ENCODE measurements around the gene UGT1A4. TPM values are rescaled to one million over a fixed set of nuclear protein-coding genes. Genes with fewer than 3 reads are reported as not detected.
"Not testable (repeated sequence)": the region's sequence is repeated elsewhere in the genome, so short reads cannot be mapped to it uniquely, and the experiment has no call there.

UGT1A4 gene
- total RNA-seq, 1 donor from 2014 or later: not detected

DNA sequence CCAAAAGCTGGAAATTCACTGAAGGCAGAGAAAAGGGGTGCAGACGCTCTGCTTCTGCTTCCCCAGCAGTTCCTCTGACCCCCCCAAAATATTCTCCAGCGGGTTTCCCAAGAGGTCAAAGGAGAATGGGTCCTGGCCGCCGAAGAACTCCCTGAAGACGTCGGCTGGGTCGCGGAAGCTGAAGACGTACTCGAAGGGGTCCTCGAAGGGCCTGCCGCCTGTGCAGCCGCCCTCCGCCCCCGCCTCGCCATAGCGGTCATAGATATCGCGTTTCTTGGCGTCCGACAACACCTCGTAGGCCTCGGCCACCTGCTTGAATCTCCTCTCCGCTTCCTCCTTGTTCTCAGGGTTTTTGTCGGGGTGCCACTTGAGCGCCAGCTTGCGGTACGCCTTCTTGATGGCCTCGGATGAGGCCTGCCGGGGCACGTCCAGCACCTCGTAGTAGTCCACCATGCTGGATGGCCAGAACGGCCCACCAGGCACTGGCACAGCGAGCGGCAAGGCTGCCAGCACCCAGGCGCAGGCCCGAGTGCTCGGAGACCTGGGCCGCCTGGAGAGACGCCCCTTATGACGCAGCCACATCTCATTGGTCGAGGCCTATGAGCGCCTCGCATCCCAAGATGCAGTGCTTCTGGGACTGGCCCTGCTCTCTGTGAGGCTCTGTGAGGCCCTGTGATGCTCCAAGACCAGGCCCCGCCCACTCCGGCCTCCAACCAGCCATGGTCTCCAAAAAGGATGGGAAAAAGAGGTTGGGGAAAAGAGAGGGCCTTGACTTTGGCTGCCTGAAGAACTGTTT, 25.1 kb downstream of the UGT1A4 start:
- intact Hi-C loops (cut with DNase I): no loop called here
- DNase-seq (ENCODE audit: missing footprints): peak; percentile 58
- no peak for ATAC-seq

DNA sequence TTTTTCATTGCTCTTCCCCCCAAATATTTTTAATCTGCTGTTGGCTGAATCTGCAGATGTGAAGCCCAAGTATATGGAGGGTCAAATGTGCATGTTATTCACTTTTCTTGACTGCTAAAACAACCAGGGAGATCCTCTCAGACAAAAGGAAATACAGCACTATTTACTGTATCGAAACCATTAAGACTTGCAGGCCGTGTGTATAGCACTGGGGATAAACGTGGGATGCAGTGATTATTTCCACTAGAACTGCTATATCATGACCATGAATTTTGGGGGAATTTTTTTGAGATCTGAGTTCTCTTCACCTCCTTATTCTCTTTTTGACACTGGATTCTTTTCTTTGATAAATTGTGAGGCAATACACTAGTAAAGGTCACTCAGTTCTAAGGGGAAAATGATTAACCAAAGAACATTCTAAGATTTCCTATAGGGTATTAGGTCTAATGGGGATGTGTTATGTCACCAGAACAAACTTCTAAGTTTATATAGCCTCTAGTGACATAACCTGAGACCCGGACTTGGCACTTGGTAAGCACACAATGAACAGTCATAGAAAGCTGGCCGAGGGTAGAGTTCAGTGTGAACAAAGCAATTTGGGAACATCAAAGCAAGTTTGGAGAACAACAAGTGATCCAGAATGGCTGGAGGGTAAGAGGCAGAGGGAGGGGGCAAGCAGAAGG, 26.7 kb downstream of the UGT1A4 start:
- DNase-seq (ENCODE audit: missing footprints) (no peak), ATAC-seq (no peak)
- intact Hi-C loops (cut with DNase I): no loop called here

DNA sequence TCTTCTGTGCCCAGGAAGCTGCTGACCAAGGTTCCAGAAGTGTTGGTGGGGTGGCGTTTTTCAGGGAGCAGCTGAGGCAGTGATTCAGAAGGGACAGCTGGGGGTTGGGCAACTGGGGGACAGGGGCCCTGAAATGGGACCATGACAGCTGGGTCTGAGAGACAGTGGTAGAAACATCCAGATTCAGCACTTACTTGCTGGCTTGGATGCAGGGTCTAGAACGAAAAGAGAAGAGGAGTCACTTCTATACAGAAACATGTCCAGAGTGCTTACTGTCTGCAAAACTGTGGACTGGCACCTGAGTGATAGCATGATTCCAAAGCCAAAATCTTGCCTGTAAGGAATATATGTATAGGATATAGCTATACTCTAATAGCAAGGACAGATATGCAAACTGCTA, 27.3 kb downstream of the UGT1A4 start:
- intact Hi-C loops (cut with DNase I); DNase-seq (ENCODE audit: missing footprints); ATAC-seq: not testable (repeated sequence)

DNA sequence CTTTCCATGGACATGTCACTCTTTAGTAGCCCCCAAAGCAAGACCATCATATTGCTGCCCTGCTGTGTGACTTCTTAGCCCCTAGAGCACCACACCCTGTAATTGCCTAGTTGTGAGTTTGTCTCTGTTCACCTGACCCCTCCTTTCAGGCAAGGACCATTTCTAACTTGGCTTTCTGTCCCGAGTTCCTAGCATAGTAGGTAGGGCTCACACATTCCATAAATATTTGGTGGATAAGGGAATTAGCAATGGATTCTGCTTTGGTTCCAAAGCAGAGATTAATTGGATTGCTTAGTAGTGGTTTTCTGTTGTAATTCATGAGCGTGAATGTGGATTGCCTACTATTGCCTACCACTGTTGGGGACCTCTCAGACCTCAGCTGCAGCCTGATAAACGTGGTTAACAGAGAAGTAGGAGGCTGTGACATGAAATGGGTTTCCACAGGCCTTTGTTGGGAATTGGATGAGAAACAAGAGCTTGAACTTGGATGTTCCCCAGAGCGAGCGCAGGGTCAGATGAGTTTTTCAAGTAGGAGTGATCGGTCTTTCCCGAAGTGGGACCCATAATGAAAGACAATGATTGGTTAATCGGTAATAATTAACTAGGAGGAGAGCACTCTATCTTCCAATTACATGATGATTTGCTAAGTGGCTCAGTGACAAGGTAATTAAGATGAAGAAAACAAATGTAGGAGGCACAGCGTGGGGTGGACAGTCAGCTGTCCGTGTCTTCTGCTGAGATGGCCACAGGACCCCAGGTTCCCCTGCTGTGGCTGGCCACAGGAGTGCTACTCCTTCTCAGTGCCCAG, 28.1 kb downstream of the UGT1A4 start:
- DNase-seq (ENCODE audit: missing footprints): no peak
- intact Hi-C loops (cut with DNase I): no loop called here
- ATAC-seq: no peak

DNA sequence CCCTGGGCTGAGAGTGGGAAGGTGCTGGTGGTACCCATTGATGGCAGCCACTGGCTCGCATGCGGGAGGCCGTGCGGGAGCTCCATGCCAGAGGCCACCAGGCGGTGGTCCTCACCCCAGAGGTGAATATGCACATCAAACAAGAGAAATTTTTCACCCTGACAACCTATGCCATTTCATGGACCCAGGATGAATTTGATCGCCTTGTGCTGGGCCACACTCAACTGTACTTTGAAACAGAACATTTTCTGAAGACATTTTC, 28.7 kb downstream of the UGT1A4 start:
- no peak for ATAC-seq
- DNase-seq (ENCODE audit: missing footprints): no peak
- intact Hi-C loops (cut with DNase I): no loop called here

DNA sequence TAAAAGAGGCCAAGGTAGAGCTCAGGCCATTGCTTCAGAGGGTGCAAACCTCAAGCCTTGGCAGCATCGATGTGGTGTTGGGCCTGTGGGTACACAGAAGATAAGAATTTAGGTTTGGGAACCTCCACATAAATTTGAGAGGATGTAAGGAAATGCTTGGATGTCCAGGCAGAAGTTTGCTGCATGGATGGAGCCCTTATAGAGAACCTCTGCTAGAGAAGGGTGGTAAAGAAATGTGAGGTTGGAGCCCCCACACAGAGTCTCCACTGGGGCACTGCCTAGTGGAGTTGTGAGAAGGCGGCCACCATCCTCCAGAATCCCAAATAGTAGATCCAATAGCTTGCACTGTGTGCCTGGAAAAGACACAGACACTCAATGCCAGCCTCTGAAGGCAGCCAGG, 32.2 kb downstream of the UGT1A4 start:
- DNase-seq (ENCODE audit: missing footprints); ATAC-seq; intact Hi-C loops (cut with DNase I): not testable (repeated sequence)

DNA sequence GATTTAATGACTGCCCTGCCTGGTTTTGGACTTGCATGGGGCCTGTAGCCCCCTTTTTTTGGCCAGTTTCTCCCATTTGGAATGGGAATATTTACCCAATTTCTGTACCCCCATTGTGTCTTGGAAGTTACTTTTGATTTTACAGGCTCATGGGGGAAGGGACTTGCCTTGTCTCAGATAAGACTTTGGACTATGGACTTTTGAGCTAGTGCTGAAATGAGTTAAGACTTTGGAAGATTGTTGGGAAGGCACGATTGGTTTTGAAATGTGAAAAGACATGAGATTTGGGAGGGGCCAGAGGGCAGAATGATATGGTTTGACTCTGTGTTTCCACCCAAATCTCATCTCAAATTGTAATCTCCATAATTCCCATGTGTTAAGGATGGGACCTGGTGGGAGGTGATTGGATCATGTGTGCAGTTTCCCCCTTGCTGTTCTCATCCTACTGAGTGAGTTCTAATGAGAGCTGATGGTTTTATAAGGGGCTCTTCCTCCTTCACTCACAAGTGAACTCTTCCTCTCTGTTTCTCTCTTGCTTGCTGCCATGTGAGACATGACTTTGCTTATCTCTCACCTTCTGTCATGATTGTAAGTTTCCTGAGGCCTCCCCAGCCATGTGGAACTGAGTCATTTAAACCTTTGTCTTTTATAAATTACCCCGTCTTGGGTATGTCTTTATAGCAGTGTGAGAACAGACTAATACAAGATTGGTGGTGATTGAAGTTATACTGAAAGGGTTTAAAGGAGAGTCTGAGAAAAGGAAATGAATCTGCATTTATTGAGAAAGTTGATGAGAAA, 32.9 kb downstream of the UGT1A4 start:
- intact Hi-C loops (cut with DNase I); DNase-seq (ENCODE audit: missing footprints); ATAC-seq: not testable (repeated sequence)

DNA sequence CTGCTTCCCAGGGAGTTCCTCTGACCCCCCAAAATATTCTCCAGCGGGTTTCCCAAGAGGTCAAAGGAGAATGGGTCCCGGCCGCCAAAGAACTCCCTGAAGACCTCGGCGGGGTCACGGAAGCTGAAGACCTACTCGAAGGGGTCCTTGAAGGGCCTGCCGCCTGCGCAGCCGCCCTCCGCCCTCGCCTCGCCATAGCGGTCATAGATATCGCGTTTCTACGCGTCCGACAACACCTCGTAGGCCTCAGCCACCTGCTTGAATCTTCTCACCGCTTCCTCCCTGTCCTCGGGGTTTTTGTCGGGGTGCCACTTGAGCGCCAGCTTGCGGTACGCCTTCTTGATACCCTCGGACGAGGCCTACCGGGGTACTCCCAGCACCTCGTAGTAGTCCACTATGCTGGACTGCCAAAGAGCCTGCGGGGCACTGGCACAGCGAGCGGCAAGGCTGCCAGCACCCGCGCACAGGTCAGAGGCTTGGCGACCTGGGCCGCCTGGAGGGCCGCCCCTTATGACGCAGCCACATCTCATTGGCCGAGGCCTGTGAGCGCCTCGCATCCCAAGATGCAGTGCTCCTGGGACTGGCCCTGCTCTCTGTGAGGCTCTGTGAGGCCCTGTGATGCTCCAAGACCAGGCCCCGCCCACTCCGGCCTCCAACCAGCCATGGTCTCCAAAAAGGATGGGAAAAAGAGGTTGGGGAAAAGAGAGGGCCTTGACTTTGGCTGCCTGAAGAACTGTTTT, 36.5 kb downstream of the UGT1A4 start:
- intact Hi-C loops (cut with DNase I): no loop called here
- no peak for ATAC-seq

DNA sequence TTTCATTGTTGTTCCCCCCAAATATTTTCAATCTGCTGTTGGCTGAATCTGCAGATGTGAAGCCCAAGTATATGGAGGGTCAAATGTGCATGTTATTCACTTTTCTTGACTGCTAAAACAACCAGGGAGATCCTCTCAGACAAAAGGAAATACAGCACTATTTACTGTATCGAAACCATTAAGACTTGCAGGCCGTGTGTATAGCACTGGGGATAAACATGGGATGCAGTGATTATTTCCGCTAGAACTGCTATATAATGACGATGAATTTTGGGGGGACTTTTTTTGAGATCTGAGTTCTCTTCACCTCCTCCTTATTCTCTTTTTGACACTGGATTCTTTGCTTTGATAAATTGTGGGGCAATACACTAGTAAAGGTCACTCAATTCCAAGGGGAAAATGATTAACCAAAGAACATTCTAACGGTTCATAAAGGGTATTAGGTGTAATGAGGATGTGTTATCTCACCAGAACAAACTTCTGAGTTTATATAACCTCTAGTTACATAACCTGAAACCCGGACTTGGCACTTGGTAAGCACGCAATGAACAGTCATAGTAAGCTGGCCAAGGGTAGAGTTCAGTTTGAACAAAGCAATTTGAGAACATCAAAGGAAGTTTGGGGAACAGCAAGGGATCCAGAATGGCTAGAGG, 38.0 kb downstream of the UGT1A4 start:
- DNase-seq (ENCODE audit: missing footprints) (no peak), ATAC-seq (no peak)
- intact Hi-C loops (cut with DNase I): no loop called here

More for the DNA sequence above, 36.5 kb downstream of the UGT1A4 start:
- no peak for DNase-seq (ENCODE audit: missing footprints)

DNA sequence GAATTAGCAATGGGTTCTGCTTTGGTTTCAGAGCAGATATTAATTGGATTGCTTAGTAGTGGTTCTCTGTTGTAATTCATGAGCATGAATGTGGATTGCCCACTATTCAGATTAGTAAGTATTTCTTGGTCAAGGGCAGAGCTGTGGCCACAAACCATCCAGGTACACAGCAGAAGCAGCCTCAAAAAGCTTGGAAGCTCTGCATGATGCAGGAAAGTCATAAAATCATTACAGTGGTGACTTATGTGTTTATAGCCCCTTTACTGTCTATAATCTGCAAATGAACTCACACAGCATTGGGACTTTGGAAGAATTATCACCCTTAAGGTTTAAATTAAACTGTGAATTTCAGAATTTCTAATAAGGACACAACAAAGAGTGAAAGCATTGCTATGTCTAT, 39.6 kb downstream of the UGT1A4 start:
- intact Hi-C loops (cut with DNase I): no loop called here
- DNase-seq (ENCODE audit: missing footprints) (no peak), ATAC-seq (no peak)

DNA sequence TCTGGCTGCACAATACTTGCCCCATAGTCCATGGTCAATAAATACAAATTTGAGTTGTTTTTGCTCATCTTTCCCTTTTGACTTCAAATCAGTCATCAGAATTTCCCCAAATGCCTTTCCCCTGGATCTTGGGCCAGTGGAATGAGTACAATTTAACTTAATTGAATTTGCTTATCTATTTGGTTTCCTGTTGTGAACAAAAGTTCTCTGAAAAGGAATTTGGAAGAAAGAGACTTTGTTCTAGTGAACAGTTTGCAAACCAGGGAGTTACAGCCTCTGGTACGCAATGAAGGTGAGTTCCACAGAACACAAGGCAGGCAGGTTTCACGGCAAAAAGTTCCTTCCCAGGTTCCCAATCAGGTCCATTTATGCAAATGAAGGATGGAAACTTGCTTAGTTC, 40.3 kb downstream of the UGT1A4 start:
- ATAC-seq: no peak
- no peak for DNase-seq (ENCODE audit: missing footprints)
- intact Hi-C loops (cut with DNase I): no loop called here

DNA sequence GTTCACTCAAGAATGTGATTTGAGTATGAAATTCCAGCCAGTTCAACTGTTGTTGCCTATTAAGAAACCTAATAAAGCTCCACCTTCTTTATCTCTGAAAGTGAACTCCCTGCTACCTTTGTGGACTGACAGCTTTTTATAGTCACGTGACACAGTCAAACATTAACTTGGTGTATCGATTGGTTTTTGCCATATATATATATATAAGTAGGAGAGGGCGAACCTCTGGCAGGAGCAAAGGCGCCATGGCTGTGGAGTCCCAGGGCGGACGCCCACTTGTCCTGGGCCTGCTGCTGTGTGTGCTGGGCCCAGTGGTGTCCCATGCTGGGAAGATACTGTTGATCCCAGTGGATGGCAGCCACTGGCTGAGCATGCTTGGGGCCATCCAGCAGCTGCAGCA, 41.5 kb downstream of the UGT1A4 start, which contains the start of gene UGT1A1:
TSS of gene UGT1A1 (plus strand) at position 228 of the 400 bp plus-strand sequence. CDS start at position 246, 18 bp downstream.
- intact Hi-C loops (cut with DNase I): no loop called here
- DNase-seq (ENCODE audit: missing footprints): no peak
- no peak for ATAC-seq

DNA sequence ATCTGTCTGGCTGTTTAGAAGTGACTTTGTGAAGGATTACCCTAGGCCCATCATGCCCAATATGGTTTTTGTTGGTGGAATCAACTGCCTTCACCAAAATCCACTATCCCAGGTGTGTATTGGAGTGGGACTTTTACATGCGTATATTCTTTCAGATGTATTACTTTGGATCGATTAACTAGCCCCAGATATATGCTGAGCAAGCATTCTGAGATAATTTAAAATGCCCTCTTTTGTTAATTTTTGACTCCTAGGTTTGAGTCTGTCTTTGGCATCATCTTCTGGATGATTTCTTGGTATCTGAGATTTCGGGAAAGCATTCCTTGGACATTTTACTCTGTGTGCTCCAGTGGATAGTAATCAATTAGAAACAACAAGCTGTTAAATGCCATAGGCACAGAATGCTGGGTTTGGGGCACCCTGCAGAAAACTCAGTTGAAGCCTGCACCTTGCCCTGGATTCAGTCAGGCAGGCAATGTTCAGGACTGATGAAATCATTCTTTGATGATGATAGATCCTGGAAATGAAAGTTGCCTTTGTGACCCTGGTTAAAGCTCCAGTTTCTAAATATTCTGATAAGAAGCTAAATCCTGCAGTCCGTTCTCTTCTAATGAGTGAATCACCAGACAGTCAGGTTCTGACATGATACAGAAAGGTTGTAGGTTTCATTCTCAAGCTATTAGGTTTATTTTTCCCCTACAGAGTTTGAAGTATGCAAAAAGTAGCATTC, 42.7 kb downstream of the UGT1A4 start:
- ATAC-seq (no peak), DNase-seq (ENCODE audit: missing footprints) (no peak)
- intact Hi-C loops (cut with DNase I): no loop called here

DNA sequence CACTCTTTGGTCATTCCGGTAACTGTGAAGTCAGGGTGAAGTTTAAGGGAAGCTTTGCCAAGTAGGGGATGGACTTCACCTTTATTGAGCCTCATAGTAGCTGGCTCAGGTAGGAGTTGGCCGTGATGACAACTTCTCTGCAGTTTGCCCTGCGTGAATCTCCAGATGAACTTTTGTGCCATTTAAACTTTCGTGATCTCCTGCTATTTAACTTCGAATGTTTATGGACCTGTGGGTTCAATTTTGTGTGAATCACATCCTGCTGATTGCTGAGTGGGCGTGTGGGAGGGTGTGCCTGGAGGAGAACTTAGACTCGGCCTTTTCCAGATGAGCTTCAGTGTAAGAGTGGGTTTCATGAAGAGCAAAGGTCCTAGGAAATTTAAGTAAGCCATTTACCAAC, 45.7 kb downstream of the UGT1A4 start:
- intact Hi-C loops (cut with DNase I): no loop called here
- no peak for ATAC-seq
- no peak for DNase-seq (ENCODE audit: missing footprints)

DNA sequence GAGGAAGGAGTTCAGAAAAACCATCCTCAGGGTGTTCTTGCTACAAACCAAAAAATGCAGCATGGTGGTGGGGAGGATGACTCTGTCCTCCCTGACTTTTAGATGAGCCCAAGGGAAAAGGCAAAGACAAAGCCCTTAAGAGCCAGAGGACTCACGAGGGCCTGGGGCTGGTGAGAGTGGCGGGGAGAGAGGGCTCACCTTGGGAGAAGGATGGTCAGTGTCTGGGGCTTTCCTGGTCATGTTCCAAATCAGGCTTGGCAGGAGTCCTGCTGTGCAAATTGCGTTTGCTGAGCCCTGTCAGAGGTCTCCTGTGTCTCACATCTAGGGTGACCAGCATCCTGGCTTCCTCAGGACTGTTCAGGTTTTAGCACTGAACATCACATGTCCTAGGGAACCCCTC, 46.2 kb downstream of the UGT1A4 start:
- DNase-seq (ENCODE audit: missing footprints) (no peak), ATAC-seq (no peak)
- intact Hi-C loops (cut with DNase I): no loop called here

DNA sequence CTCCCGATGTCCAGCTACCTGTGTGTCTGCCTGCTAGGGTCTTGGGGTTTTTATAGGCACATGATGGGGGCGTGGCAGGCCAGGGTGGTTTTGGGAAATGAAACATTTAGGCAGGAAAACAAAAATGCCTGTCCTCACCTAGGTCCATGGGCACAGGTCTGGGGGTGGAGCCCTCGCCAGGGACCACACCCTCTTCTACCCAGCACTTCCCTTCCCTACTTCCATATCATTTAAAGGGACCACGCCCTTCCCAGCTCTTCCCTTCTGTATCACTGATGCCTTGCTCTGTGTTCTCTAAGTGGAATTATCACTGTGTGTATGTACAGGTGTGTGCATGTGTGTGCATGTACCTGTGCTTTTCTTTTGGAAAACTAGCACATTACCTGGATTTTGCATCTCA, 47.9 kb downstream of the UGT1A4 start:
- DNase-seq (ENCODE audit: missing footprints) (no peak), ATAC-seq (no peak)
- intact Hi-C loops (cut with DNase I): no loop called here

DNA sequence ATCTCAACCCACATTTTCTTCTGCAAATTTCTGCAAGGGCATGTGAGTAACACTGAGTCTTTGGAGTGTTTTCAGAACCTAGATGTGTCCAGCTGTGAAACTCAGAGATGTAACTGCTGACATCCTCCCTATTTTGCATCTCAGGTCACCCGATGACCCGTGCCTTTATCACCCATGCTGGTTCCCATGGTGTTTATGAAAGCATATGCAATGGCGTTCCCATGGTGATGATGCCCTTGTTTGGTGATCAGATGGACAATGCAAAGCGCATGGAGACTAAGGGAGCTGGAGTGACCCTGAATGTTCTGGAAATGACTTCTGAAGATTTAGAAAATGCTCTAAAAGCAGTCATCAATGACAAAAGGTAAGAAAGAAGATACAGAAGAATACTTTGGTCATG, 49.5 kb downstream of the UGT1A4 start:
- intact Hi-C loops (cut with DNase I): no loop called here
- no peak for ATAC-seq
- DNase-seq (ENCODE audit: missing footprints): no peak
